ENCODE data around the gene CES3. TPM values are rescaled to one million over a fixed set of nuclear protein-coding genes. Genes with fewer than 3 reads are reported as not detected.

Gene CES3
- total and polyA plus RNA-seq, 9 of the 15 experiments (the other 6 are each of a cell fraction or from before 2014, with no cell fraction given), result 0.06 to 2.2 (median 0.68) TPM

- WGBS (ENCODE audit: insufficient coverage, low coverage, missing lambda C conversion rate), result 46% methylated on average over 4 of the region's 4 CpGs
- no TSS peak for BruUV-seq (replicated peaks)
- Histone ChIP-seq H3K27ac (ENCODE audit: extremely low read depth, low read depth, low read length) (no peak overlapping the region), H3K9me3 (replicated peaks; ENCODE audit: control insufficient read depth, insufficient read depth, low read depth, low read length) (no peaks in the 10 kb centered on the region), H3K36me3 (ENCODE audit: control insufficient read depth, insufficient read depth, low read length) (peaks cover 30% of the 10 kb centered on the region; the same call in 2 of the 3 replicates), H3K79me2 (ENCODE audit: control insufficient read depth, insufficient read depth, low read length) (no peaks in the 10 kb centered on the region), H2AFZ (ENCODE audit: low read depth, low read length) (no peak overlapping the region), H3K4me2 (ENCODE audit: insufficient read depth, low read length) (no peak overlapping the region), H3K27me3 (ENCODE audit: control insufficient read depth in 2 of 2, insufficient read depth in 2 of 2, low read length in 2 of 2) (no peaks in the 10 kb centered on the region), H3K9ac (ENCODE audit: insufficient read depth in 1 of 2, low read depth in 2 of 2, low read length in 2 of 2) (no peak overlapping the region), H4K20me1 (replicated peaks; ENCODE audit: control insufficient read depth, insufficient read depth, low read length) (no peaks in the 10 kb centered on the region), H3K4me1 (replicated peaks in 1 of 2; ENCODE audit: control insufficient read depth in 2 of 2, insufficient read depth in 2 of 2, low read length in 2 of 2) (peaks cover 0 to 16% of the 10 kb centered on the region in 2 experiments; a peak in 1 of 5 replicates), H3K4me3 (no peak overlapping the region), H3K9me1 (ENCODE audit: control insufficient read depth, insufficient read depth, low read length) (no peaks in the 10 kb centered on the region)
- intact Hi-C loops (cut with micrococcal nuclease) (loop anchor here (2.0 to 5.0 kb wide), 3 partner anchors 31 to 156 kb away; no protein-coding TSS in a partner anchor), in situ Hi-C loops (cut with MboI) (no loop called here)
- TF ChIP-seq BRD4 (IDR thresholded peaks at IDR 0.05), result no peak
- TF ChIP-seq ZNF121 (CRISPR knock-in tag; conservative IDR thresholded peaks at IDR 0.05), result peak; percentile 54
- no peak for TF ChIP-seq ZNF583 (CRISPR knock-in tag; IDR thresholded peaks at IDR 0.05)
- no peak for TF ChIP-seq ZNF655 (CRISPR knock-in tag; IDR thresholded peaks at IDR 0.05)
- TF ChIP-seq RBM25 (IDR thresholded peaks at IDR 0.05; ENCODE audit: low read depth, low read length, severe bottlenecking), result peak; percentile 11
- TF ChIP-seq CHD2 (IDR thresholded peaks at IDR 0.05; ENCODE audit: low read depth, low read length), result no peak
- no peak for TF ChIP-seq CSDE1 (IDR thresholded peaks at IDR 0.05)
- POLR2A ChIA-PET, result no interaction called here
- FAIRE-seq (no peak), ATAC-seq (no peak), DNase-seq (ENCODE audit: extremely low read depth in 1 of 4, low spot score in 3 of 4) (no peak)
- CTCF ChIA-PET (ENCODE audit: low intra/inter-chr PET ratio), result interaction anchor here (2.4 kb wide), 1 partner anchor 155 kb away, joined by 9 read pairs; no protein-coding TSS in a partner anchor
Measured at GRCh38 chr16:66945939-66946338, 15.1 kb upstream of the CES3 start.

Data from K562 (cell line).